ENCODE results near the gene NPHP4.

NPHP4 gene

GRCh38 chr1:5989286-5989605, 3.0 kb downstream of the NPHP4 start:
- no peak overlapping the region for H3K4me3 ChIP-seq (ENCODE audit: low read length)
- no peak for DNase-seq (ENCODE audit: low read depth)
- no peak for TF ChIP-seq CTCF (IDR thresholded peaks at IDR 0.05; ENCODE audit: insufficient read depth, low read depth, low read length, missing control alignments)

- no peak for DNase-seq (ENCODE audit: low read depth)
- TF ChIP-seq CTCF (IDR thresholded peaks at IDR 0.05; ENCODE audit: insufficient read depth, low read depth, low read length, missing control alignments): no peak
- H3K4me3 ChIP-seq (ENCODE audit: low read length): no peak overlapping the region
These were observed 3.5 kb downstream of the NPHP4 start for GRCh38 chr1:5988596-5989285.

DNA sequence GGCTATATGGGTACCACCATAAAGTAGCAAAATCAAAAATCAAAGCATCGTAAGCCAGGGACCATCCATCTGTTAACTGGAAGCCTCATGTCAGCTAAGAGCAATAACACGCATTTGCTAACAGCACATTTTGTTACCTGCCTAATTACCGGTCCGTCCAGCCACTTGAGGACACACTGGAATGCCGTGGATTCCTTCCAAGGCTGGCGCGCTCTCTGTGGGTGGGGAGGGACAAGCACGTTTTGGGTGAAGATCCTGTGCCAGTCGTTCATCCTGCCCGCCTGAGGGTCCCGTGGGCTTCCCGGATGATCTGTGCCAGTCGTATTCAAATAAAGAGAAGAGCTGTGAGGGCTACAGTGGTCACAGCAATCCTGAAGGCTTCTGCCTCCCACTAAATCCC, 6.2 kb downstream of the NPHP4 start:
- TF ChIP-seq CTCF (IDR thresholded peaks at IDR 0.05; ENCODE audit: insufficient read depth, low read depth, low read length, missing control alignments): no peak
- no peak for DNase-seq (ENCODE audit: low read depth)
- no peak overlapping the region for H3K4me3 ChIP-seq (ENCODE audit: low read length)

DNA sequence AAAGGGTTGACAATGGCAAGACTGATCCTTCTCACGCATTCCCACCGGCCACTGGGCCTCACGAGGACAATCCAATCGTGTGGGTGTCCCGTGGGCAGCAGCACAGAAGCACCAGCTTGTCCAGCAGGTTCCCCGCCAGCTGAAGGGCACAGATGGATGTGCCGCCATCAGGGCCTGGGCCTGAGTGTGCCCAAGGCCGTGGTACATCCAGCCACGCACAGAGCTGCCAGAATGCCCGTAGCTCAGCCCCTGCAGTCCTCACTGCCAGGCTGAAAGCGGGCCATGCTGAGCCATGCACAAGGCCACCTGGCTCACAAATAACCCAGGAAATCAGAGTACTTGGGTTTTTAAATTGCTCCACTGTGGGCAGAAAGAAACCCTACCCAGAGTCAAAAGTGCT, 7.0 kb downstream of the NPHP4 start:
- DNase-seq (ENCODE audit: low read depth): no peak
- TF ChIP-seq CTCF (IDR thresholded peaks at IDR 0.05; ENCODE audit: insufficient read depth, low read depth, low read length, missing control alignments): no peak

DNA sequence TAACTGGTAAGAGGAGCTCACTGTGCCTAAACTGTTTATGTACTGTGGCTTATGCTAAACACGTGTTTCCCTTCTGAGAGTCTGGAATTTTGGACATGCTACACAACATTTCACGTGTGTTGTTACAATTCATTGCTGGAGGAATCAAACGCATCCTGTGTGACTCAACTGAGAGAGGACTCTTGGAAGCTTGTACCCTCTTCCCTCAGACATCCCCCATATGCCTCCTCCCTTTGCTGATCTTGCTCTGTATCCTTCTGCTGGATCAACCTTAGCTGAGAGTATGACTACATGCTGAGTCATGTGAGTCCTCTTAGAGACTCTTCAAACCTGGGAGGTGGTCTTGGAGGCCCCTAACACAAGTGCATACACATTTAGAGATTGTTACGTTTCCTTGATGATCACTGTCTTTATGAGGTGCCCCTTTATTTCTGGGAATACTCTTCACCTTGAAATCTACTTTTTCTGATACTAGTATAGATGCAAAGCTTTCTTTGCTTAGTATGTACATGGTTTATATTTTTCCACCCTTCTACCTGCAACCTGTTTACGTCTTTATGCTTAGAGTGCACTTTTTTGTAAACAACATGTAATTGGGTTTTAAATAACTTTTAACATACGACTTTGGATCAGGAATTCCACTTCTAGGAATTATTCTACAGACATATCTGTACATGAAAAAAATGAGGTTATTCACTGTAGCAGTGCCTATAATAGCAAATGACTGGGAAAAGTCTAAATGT, 8.7 kb downstream of the NPHP4 start:
- no peak for TF ChIP-seq CTCF (IDR thresholded peaks at IDR 0.05; ENCODE audit: insufficient read depth, low read depth, low read length, missing control alignments)
- DNase-seq (ENCODE audit: low read depth): peak; percentile 56
- no peak overlapping the region for H3K4me3 ChIP-seq (ENCODE audit: low read length)

More for the DNA sequence above, 7.0 kb downstream of the NPHP4 start:
- H3K4me3 ChIP-seq (ENCODE audit: low read length): no peak overlapping the region

DNA sequence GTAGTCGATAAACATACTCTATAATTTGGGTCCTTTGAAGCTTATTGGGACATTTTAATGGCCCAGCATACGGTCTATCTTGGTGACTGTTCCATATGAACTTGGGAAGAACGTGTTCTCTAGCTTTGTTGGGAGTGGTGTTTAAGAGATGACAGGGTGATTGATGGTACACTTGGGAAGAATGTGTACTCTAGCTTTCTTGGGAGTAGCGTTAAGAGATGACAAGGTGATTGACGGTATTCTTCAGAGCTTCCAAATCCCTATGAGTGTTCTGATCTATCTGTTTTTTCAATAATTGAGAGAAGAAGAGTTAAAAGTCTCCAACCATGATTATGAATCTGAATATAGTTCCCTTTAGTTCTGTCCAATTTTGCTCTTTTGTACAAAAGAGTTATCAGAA, 9.4 kb downstream of the NPHP4 start:
- H3K4me3 ChIP-seq (ENCODE audit: low read length): no peak overlapping the region
- TF ChIP-seq CTCF (IDR thresholded peaks at IDR 0.05; ENCODE audit: insufficient read depth, low read depth, low read length, missing control alignments): no peak
- peak; percentile 16 for DNase-seq (ENCODE audit: low read depth)

- no peak for TF ChIP-seq CTCF (IDR thresholded peaks at IDR 0.05; ENCODE audit: insufficient read depth, low read depth, low read length, missing control alignments)
- H3K4me3 ChIP-seq (ENCODE audit: low read length): no peak overlapping the region
- DNase-seq (ENCODE audit: low read depth): no peak
These were observed 9.9 kb downstream of the NPHP4 start for GRCh38 chr1:5982276-5982675.
